ENCODE results near the gene FAM163A.

DNA sequence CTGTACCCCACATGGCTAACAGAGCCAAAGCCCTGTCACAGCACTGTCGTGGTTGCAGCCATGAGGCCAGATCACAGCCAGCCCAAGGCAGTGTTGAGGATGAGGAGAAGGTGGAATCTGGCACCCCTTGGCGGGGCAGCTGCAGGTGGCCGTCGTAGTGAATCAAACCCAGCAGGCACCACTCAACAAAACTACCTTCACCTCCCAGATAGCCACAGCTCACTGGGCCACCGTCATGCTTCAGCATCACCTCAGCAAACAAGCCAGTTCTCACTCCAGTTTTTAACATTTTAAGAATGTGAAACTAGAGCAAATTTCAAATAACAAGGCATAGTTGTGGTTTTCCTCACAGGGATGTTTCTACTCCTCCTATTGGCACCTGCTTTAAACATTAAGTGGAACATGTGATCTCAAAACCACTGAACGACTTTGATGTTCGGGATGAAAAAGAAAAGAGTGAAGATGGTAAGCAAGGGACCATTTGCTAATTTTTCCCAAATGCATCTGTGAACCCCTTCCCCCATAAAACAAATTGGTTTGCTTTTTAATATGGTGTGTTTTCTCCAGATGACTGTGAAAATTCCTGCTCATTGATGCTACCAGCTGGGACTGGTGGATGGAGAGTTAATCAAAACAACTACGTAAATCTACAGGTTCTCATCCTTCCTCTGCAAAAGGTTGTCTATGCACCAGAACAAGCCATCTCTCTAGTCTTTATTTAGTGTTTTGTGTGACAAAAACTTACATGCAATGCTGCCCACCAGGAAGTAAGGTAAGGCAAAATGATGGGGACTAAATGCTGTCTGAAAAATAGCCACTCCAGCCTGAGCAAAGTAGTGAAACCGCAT lies 89.0 kb downstream of the FAM163A start:
- TF ChIP-seq, protein P1, sequence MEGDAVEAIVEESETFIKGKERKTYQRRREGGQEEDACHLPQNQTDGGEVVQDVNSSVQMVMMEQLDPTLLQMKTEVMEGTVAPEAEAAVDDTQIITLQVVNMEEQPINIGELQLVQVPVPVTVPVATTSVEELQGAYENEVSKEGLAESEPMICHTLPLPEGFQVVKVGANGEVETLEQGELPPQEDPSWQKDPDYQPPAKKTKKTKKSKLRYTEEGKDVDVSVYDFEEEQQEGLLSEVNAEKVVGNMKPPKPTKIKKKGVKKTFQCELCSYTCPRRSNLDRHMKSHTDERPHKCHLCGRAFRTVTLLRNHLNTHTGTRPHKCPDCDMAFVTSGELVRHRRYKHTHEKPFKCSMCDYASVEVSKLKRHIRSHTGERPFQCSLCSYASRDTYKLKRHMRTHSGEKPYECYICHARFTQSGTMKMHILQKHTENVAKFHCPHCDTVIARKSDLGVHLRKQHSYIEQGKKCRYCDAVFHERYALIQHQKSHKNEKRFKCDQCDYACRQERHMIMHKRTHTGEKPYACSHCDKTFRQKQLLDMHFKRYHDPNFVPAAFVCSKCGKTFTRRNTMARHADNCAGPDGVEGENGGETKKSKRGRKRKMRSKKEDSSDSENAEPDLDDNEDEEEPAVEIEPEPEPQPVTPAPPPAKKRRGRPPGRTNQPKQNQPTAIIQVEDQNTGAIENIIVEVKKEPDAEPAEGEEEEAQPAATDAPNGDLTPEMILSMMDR (IDR thresholded peaks at IDR 0.05), result no peak
- TF ChIP-seq EP300 (IDR thresholded peaks at IDR 0.05) (no peak), POLR2A (IDR thresholded peaks at IDR 0.05) (no peak)
